Esophagus squamous epithelium (tissue), 5 donors: Measurements from ENCODE around the gene OR10J1. TPM values are rescaled to one million over a fixed set of nuclear protein-coding genes. Genes with fewer than 3 reads are reported as not detected.

Source experiments
- DNase-seq: peaks from one replicate; lab custom pipeline; 2025; lab: John Stamatoyannopoulos, UW
- H3K27ac ChIP-seq, 4 donors: fragments of 200-600 bp; sonication (generic); one replicate each; pipeline ENCODE4 v1.5.1; 2016 to 2019; ENCODE audit warnings: mild to moderate bottlenecking in 1 of 4
- H3K27me3 ChIP-seq, 4 donors: fragments of 200-600 bp; sonication (generic); 1 replicate in 3 of 4; 2 replicates in 1 of 4; pipeline versions ENCODE4 v1.5.1 to v1.6.0; 2017 to 2021; ENCODE audit warnings: antibody characterized with exemption in 1 of 4
- H3K36me3 ChIP-seq, 3 donors: fragments of 200-600 bp; sonication (generic); one replicate each; pipeline ENCODE4 v1.5.1; 2016 to 2019
- H3K4me1 ChIP-seq, 3 donors: fragments of 200-600 bp; sonication (generic); one replicate each; pipeline ENCODE4 v1.5.1; 2017 to 2019
- H3K4me3 ChIP-seq, 4 donors: fragments of 200-600 bp; sonication (generic); 1 replicate in 3 of 4; 2 replicates in 1 of 4; pipeline ENCODE4 v1.5.1; 2016 to 2019; ENCODE audit warnings: mild to moderate bottlenecking in 2 of 4, moderate library complexity in 1 of 4
- H3K9me3 ChIP-seq, 3 donors: fragments of 200-600 bp; sonication (generic); one replicate each; pipeline ENCODE4 v1.5.1; 2016 to 2019
- CTCF ChIP-seq, 6 experiments: fragments of 450-650 bp in 4 of 6; fragments of 200-600 bp in 2 of 6; sonication (generic) in 2 of 6; IDR thresholded peaks; one replicate each; pipeline ENCODE4 v1.5.1; 2016 to 2019; ENCODE audit warnings: antibody characterized with exemption in 6 of 6, mild to moderate bottlenecking in 4 of 6, moderate library complexity in 4 of 6
- POLR2A ChIP-seq, 4 donors: fragments of 450-650 bp; IDR thresholded peaks; one replicate each; pipeline ENCODE4 v1.6.1; 2017; ENCODE audit warnings: antibody characterized with exemption in 4 of 4, mild to moderate bottlenecking in 4 of 4, moderate library complexity in 3 of 4
- WGBS, 2 donors: methylation state at CpG; one replicate each; pipeline ENCODE4 v1.1.5; 2018; 5-methylcytosine and 5-hydroxymethylcytosine counted together
- intact Hi-C: fragments of 100-400 bp; cut with DNase I; formaldehyde crosslinking; loops from one replicate; pipeline ENCODE4 v1.15.0; 2022
- total RNA-seq, 4 donors: library from RNA; depleted of rRNA; stranded (reverse); fragments of >200 nt; gene quantifications; one replicate each; pipeline ENCODE4 v1.1.0, GENCODE V29; 2016
- donor health status: DM: yes; HTN: yes; CAD: no.

OR10J1 gene
- total RNA-seq: not detected

- DNase-seq: no peak
- TF ChIP-seq POLR2A (IDR thresholded peaks at IDR 0.05) (no peak), CTCF (IDR thresholded peaks at IDR 0.05) (no peak)
- Histone ChIP-seq H3K9me3 (no peaks in the 10 kb centered on the region), H3K4me3 (no peak within 1 kb of the TSS), H3K36me3 (no peaks in the 10 kb centered on the region), H3K27ac (no peak within 1 kb of the TSS), H3K4me1 (no peaks in the 10 kb centered on the region), H3K27me3 (no peaks in the 10 kb centered on the region)
- intact Hi-C loops: no loop called here
These were observed at the start of gene OR10J1 for GRCh38 chr1:159439422-159439821. TSS of gene OR10J1 (plus strand) at chr1:159439722. CDS start at chr1:159439792, 70 bp downstream.

GRCh38 chr1:159406821-159407220, 32.7 kb upstream of the OR10J1 start:
- no peaks in the 10 kb centered on the region for H3K9me3 ChIP-seq
- no peak for DNase-seq
- no peaks in the 10 kb centered on the region for H3K27me3 ChIP-seq
- TF ChIP-seq POLR2A (IDR thresholded peaks at IDR 0.05) (no peak), CTCF (IDR thresholded peaks at IDR 0.05) (no peak)
- no peak overlapping the region for H3K27ac ChIP-seq
- no peaks in the 10 kb centered on the region for H3K4me1 ChIP-seq
- WGBS, 2 donors: 69 to 80% methylated on average over 2 of the region's 2 CpGs
- no peaks in the 10 kb centered on the region for H3K36me3 ChIP-seq
- intact Hi-C loops: no loop called here
- no peak overlapping the region for H3K4me3 ChIP-seq

GRCh38 chr1:159408862-159409400, 30.6 kb upstream of the OR10J1 start:
- no peaks in the 10 kb centered on the region for H3K36me3 ChIP-seq
- no peak for DNase-seq
- no peak overlapping the region for H3K27ac ChIP-seq
- intact Hi-C loops: no loop called here
- H3K4me1 ChIP-seq: no peaks in the 10 kb centered on the region
- TF ChIP-seq CTCF (IDR thresholded peaks at IDR 0.05): no peak
- no peak for TF ChIP-seq POLR2A (IDR thresholded peaks at IDR 0.05)
- no peaks in the 10 kb centered on the region for H3K9me3 ChIP-seq
- no peak overlapping the region for H3K4me3 ChIP-seq
- no peaks in the 10 kb centered on the region for H3K27me3 ChIP-seq
- WGBS, 2 donors: 66 to 74% methylated on average over 6 of the region's 6 CpGs

GRCh38 chr1:159421821-159422220, 17.7 kb upstream of the OR10J1 start:
- H3K4me1 ChIP-seq: no peaks in the 10 kb centered on the region
- no peak overlapping the region for H3K27ac ChIP-seq
- H3K27me3 ChIP-seq: no peaks in the 10 kb centered on the region
- no peaks in the 10 kb centered on the region for H3K36me3 ChIP-seq
- H3K4me3 ChIP-seq: no peak overlapping the region
- WGBS, 2 donors: 83 to 93% methylated on average over 5 of the region's 8 CpGs
- intact Hi-C loops: no loop called here
- DNase-seq: no peak
- TF ChIP-seq CTCF (IDR thresholded peaks at IDR 0.05): peak in 2 of 6 experiments; percentile 5 to 8
- TF ChIP-seq POLR2A (IDR thresholded peaks at IDR 0.05): no peak
- H3K9me3 ChIP-seq: peaks cover 0 to 17% (median 0%) of the 10 kb centered on the region in 3 donors

GRCh38 chr1:159428536-159428935, 11.0 kb upstream of the OR10J1 start:
- intact Hi-C loops: no loop called here
- WGBS, 2 donors: 41 to 54% methylated on average over 3 of the region's 3 CpGs
- DNase-seq: no peak

More at GRCh38 chr1:159428536-159428935, 11.0 kb upstream of the OR10J1 start:
- TF ChIP-seq CTCF (IDR thresholded peaks at IDR 0.05) (no peak), POLR2A (IDR thresholded peaks at IDR 0.05) (no peak)
- H3K4me3 ChIP-seq: no peak overlapping the region
- H3K27me3 ChIP-seq: no peaks in the 10 kb centered on the region
- H3K36me3 ChIP-seq: no peaks in the 10 kb centered on the region
- H3K27ac ChIP-seq: no peak overlapping the region
- no peaks in the 10 kb centered on the region for H3K4me1 ChIP-seq
- no peaks in the 10 kb centered on the region for H3K9me3 ChIP-seq
